Measurements from ENCODE around the gene RBM38.

RBM38 gene

DNA sequence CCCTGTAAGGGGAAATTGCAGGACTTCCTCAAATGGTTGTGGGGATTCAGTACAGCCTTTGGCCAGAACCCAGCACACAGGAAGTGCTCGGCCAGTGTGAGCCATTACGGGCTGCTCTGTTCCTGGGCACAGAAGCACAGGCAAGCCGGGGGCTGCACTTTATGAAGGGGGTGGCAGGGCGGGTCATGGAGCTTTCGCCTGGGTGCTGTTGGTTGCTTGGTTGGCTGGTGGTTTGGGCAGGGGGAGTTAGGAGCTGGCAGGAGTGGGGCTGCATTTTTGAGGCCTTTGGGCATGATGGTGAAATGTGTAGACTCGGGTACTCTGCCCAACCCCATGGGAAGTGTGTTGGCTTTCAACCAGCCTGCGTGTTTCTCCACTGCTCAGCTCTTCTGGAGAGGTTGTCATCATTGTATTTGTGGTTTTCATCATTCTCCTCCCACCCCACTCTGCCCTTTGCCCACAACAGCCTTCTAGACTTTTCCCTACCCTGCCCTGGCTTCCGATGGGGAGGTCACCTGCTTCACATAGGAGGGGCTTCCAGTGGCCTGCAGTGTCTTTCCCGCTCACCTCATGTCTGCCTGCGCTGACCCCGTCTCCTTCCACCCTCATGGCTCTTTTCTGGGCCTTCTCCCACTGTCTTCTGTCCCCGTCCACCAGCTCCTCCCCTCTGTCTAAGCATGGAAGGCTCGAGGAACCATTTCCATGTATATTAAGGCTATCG, 16.1 kb upstream of the RBM38 start:
- no peak for DNase-seq

DNA sequence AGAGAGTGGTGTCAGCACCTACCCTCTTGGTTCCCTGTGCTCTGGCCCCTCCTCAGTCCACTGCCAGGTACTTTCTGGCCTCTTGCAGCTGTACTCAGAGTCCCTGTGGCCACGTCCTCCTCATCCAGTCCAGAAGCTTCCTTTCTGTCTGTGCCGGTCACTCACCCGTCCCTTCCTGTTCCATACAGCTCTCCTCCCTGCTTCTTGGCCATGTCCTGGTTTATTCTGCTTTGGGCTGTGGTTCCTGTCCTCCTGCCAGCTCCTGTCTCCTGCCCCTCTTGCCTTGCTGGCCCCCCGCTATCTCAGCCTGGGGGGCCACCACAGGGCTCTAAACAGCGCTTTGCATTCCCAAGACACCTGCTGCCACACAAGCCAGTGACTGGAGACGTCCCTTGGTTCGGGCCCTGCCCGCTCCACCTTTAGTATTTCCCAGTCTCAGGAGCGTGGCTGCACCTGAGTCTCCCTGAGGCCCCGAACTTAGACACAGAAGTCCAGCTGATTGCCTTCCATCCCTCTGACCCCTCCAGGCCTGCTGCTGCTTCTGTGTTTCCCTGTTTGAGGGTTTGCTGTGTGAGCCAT, 15.5 kb upstream of the RBM38 start:
- no peak for DNase-seq

DNA sequence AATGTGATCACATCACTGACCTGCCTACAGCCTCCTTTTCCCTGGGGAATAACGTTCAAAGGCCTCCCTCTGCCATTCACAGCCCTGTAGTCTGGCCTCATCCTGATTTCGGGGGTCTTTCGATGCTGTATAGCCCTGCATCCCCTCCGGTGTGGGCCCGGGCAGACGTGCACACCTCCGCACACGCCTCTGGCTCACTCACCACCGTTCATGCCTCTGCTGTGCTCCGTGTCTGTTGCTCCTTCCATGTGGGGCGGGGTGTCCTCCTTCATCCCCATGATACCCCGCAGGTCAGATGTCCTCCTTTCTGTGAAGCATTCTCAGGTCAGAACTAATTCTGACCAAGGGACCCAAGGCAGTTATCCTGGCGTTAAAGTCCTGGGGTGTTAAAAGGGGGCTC, 13.8 kb upstream of the RBM38 start:
- DNase-seq = no peak

DNA sequence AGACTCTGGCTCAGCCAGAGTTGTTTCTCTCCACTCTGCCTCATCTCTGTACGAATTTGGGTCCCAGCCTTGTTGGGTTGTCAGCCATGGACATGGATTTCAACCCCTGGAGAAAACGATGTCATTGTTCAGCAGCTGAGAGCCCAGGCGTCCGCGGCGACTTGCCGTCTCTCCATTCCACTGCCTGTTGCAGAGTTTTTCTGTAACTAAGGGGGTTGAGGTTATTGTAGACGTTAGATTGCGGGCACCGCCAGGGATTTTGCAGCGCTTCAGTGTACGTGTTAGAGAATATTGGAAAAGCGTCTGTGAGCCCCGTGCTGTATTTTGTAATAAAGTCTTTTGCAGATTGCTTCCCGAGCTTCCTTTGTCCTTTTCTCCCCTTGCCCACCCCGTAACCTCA, 13.1 kb upstream of the RBM38 start:
- no peak for DNase-seq

DNA sequence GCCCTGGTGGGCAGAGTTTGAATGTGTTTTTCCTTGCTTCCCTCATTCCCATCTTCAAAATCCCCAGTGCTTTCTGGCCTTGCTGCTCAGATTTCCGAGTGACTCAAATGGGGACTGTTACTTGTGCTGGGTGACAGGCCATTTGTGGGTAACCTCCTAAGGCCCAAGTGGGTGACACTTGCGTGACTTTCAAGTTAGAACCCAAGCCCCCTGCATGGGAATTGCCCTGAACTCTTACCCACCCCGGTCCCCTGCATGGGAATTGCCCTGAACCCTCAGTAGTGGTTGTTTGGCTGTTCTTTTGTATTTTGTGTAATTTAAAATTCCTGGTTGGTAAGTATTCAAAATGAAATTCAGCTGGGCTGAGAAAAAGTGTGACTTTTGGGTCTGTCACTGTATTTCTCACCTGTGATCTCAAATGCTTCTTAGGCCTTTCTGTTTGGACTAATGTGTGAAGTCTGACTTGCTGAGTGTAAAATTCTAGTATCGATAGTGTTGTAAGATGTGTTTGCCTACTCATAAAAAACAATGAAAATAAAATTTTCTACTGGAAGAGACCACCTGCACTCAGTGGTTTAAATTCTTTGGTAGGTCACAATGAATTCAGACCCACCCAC, 12.4 kb upstream of the RBM38 start:
- no peak for DNase-seq

DNA sequence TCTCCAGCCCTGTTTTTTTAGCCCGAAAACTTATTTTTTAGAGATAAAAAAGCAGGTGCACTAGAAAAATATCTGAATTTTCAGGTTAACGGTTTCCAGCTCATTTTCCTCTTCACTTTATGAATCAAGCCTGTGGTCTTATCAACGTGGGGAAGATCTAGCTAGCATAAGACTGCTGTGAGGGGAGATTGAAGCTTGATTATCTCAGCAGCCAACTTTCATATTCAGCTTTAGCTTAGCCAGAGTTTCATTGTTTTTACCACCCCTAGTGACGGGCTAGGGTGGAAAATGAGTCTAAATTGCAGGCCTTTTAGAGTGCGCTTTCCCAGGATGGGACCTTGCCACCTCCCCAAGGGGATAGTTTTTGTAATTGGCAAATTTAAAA, 11.9 kb upstream of the RBM38 start:
- DNase-seq = no peak

DNA sequence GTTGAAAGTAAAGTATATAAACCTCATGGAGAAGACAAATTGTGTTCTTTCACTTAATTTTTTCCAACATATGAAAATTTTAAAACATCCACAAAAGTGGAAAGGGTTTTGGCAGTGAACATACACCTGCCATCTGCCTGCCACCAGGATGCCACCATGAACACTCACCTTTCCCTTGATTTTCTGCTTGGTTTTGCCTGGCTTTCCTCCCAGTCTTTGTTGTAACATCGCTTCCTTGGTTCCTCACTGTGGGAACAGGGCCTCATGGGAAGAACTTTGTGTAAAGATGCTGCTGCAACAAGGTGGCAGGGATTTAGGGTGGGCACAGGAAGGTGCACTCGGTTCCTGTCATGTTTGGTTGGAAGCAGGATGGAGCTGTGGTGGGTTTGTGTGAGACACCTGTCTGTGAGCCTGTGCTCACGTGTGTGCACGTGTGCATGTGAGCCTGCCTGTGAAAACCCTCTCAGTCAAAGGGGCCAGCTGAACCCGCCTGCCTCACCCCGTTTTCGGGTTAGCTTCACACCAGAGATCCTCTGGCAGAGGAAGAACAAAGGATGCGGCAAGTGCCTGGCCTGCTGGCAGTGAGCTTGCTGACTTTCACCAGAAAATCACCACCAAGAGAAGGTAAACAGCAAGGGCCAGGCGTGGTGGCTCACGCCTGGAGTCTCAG, 11.0 kb upstream of the RBM38 start:
- DNase-seq = no peak

DNA sequence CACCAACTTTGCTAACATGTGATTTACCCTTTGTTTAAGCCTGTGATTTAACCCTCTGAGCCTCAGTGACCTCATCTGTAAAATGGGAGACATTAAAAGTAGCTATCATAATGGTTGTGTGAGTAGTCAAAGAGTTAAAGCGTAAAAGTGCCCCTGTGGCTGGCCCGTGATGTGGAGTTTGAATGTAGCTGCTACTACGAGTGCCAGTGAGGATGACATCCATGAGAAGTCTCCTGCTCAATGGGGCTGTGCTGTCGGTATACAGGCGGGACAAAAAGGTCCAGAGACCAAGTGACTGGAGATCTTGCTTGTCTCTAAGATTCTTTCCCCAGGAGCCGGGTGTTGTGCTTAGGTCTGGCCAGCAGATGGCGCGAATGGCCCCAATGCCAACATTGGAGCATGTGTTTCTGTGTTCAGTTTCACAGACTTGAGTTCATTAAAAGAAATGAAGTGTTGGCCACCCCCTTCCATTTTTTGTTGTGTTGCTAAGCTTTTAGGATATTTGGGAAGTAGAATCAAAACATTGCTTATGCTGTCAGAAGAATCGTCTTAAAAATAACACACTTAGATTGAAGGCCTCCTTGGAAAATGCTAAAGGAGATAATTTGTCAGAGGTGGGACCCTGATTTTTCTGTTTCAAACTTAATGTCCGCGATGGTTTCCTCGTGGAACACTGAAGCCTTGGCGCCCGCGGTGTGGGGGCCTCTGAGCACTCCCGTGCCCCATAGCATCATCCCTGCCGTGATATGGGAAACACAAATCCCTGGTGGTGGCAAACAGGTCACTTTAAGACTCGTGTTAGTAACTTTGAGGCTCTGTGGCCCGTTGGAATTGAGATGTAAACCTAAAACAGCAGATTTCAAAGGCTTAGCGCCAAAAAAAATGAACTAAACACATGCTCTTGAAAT, 9.3 kb upstream of the RBM38 start:
- peak; percentile 79 for DNase-seq

DNA sequence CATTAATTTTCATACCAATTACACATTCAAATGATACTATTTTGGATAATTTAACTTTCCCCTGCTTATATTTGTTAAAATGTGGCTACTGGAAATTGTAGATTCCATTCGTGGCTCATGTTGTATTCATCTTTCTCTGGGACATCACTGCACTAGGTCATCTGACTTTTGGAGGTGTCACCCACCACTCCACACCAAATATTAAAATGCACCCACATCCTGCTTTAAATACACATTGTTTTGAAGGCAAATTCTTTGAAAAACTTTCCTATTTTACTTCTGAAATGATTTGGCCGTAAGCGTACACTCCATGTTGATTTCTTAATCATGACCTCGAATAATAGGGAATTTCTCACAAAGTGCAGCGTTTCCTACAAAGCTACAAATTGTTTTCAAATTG, 8.7 kb upstream of the RBM38 start:
- no peak for DNase-seq

DNA sequence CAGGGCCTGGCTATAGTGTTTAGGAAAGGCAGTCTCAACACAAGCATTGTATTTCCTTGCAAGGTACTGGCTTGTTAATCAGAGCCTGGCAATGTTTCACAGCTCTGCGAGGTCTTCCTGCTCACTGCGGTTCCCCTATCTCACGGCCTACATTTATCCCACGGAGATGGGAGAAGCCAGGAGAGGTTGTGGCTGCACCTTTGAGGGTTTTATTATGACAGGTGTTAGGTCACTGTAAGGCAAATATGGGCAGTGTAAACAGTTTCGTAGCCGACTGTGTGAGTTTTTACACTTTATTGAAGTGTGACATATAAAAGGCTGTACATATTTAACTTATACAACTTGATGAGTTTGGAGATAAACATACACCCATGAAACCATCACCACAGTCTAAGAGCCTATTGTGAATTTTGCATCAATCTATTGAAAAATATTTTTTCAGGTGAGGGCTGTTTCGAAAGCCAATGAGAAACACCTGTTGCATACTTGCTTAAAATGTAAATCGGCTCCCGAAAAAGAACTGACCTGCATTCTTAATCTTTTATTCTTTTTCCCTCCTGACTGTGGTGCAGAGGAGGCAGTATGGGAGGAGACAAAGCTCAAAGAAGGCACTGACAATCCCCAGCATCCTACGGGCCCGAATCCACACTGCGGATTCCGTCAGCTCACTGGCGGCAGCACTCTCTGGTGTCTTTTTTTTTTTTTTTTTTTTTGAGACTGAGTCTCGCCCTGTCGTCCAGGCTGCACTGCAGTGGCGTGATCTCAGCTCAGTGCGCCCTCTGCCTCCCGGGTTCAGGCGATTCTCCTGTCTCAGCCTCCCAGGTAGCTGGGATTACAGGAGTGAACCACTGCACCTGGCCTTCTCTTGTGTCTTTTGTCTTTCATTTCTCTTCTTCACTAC, 7.5 kb upstream of the RBM38 start:
- DNase-seq = no peak

DNA sequence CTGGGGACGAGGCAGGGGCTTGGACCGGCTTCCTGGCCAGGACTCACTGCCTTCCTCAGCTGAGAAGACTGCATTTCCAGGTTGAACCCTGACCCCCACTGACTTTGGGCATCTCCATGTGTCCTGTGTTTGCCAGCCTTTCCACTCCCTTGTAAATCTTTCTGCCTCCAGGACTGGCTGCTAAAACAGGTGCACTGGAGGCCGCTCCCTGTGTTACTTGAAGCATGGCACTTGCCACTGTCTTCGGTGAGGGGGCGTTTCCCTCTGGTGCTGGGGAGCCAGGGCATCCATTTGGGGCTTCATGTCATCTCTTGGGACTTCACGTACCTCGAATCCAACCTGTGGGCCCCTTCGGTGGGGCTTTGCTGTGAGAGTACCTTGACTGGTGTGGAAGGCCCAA, 6.7 kb upstream of the RBM38 start:
- DNase-seq = no peak

DNA sequence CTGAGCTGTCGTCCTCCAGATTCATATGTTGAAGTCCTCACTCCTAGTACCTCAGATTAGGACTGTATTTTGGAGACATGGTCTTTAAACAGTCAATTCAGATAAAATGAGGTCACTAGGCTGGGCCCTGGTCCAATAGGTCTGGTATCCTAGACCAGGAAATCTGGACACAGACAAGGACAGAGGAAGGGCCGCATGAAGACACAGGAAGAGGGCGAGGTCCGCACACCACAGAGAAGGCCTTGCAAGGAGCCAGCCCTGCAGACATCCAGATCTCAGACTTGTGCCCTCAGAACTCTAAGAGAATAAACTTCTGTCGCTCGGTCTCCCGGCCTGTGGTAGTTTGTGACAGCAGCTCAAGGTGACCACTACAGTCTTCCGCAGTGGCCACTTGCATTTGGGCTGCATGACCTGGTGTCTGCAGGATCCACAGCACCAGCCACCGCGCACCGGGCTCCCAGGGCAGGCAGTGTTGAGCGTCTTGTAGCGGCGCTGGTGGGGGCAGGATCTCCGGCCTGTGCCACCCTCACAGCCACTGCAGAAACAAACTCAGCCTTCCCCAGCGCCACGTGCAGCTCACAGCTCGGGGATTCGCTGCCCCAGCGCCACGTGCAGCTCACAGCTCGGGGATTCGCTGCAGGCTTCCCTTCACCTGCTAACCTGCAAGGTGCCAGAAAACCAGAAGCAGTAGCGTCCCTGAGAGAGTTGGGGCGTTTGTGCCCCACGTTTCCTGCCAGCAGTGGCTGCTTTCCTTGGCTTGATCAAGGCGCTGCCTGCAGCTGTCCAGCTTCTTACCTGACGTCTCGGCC, 6.0 kb upstream of the RBM38 start:
- DNase-seq = no peak

DNA sequence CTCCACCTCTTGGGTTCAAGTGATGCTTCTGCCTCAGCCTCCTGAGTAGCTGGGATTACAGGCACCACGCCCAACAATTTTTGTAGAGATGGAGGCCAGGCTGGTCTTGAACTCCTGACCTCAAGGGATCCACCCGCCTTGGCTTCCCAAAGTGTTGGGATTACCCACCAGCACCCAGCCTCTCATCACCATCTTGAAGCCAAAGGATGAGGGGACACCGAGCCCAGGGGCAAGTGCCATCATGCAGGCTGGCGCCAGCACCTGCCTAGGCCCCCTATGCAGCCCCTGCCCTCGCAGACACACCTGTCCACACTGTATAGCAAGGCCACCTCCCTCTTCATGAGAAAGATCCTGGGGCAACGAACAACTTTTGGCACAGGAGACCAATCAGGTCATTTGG, 5.3 kb upstream of the RBM38 start:
- DNase-seq = no peak

DNA sequence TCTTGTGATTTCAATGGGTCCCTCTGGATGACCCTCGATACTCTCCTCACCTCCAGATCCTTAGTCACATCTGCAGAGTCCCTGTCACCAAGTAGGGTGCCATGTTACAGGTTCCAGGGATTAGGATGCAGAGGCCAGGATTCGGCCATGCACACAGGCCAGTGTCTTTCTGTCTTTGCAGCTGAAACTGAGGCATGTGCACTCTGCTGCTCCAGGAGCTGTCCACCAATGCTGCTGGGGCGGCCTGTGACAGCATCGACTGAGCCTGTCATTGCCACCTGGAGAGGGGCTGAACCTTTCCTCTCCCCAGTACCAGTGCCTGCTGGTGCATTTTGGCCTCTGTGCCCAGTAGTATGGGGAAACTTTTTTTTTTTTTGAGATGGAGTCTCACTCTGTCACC, 4.4 kb upstream of the RBM38 start:
- DNase-seq = no peak

DNA sequence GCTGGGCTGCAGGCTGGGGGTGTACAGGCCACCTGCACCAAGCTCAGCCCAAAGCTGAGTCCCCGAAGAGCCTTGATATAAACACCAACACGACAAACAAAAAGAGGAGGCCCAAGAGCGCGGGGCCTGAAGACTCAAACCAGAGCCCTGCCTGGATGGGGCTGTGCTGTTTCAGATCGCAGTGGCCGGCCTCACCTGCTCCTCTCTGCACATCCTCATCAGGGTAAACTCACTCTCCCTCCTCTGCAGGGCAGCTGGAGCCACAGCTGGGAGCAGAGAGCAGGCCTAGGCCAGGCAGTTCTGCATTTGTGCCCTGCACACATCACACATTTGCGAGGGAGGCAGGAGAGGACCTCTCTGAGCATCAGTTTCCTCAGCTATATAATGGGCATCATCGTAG, 3.7 kb upstream of the RBM38 start:
- DNase-seq = no peak

DNA sequence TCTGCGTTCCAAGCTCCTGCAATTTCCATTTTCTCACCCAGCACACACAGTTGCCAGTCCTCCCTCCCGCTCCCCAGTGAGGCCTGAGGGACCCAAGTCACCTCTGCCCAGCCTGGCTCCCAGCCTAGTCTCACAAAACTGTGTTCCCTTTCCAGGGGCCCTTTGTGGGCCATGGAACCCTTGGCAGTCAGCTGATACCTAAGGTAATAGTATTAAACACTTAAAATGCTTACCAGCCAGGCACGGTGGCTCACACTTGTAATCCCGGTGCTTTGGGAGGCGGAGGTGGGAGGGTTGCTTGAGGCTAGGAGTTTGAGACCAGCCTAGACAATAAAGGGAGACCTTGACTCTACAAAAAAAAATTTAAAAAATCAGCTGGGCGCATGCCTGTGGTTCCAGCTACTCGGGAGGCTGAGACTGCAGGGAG, 3.2 kb upstream of the RBM38 start:
- no peak for DNase-seq

DNA sequence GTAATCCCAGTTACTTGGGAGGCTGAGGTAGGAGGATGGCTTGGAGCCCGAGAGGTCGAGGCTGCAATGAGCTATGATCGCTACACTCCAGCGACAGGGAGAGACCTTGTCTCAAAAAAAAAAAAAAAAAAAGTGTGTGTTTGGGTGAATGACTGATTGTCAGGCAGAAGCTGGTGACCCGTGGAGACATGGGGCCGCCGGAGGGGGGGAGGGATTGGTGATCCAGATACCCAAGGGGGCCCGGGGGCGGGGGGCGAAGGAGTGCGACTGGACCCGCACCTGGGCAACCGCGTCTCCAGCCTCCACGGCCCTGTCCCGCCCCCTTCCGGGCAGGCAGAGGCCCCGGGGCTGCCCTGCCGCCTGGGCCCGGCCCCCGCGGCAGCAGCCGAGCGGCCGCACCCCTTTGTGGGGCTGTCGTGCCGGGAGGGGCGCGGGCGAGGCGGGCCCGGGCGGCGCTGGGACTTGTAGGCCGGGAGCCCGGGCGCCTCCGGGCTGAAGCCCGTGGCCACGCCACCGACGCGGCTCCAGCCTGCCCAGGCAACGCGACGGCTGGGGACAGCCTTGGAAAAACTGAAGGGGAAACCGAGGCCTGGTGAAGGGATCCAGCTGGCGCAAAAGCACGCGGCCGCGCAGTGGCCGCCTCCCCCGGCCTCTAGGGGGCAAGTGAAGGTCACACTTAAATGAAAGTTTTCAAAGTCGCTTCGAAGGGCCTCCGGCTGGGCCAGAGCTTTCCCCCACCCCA, 2.1 kb upstream of the RBM38 start:
- peak; percentile 66 for DNase-seq

DNA sequence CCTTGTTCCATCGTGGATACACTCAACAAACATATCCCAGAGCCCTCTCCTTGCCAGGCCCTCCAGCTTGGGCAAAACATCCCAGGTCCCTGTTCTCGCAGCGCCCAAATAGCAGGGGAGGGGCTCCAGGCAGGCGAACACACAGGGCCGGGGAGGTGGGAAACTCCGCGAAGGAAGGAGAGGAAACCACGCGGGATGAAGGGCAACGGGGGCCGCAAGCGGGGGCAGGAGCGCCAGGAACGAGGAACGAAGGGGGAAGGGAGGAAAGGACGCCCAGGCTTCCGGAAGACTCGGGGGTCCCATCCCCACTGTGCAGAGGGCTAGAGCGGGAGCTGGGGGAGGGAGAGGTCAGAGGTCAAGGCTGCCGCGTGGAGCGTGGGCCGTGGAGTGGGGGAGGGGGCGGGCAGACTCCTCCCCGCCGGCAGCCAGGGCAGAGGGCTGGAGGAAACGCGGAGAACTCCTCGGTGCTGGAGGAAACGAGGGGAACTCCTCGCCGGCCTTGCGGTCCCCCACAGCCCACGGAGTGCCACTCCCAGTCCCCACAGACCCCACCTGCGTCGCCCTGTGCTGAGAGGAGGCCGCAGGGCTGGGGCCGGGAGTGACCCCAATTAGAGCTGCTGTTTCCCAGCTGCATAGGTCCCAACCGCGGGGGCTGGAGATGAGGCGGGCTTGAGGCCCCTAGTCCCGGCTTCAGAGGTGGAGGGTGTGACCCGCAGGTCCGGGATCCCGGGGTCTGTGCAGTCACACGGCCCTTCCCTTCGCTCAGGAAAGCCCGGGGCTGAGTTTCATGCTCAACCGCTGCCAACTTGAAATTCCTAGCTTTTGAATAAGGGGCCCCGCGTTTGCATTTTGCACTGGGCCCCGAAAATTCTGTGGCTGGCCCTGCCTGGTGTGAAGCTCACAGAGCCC, 1.2 kb upstream of the RBM38 start:
- peak; percentile 75 for DNase-seq
